HepG2 (cell line): ENCODE results near the gene TOMM22. TPM values are rescaled to one million over a fixed set of nuclear protein-coding genes. Genes with fewer than 3 reads are reported as not detected.

Experiments
- FLYWCH1 ChIP-seq: sonication (generic); formaldehyde crosslinking; IDR thresholded peaks from 2 replicates; pipeline ENCODE4 v1.8.1; 2023; ENCODE audit warnings: mild to moderate bottlenecking, missing genetic modification reagents
- GLI4 ChIP-seq: sonication (generic); formaldehyde crosslinking; IDR thresholded peaks from 2 replicates; pipeline ENCODE4 v1.5.1; 2020; ENCODE audit warnings: missing genetic modification reagents, mild to moderate bottlenecking, moderate library complexity, borderline replicate concordance
- NAIF1 ChIP-seq: sonication (generic); formaldehyde crosslinking; IDR thresholded peaks from 2 replicates; pipeline ENCODE4 v1.5.0; 2020; ENCODE audit warnings: mild to moderate bottlenecking, missing genetic modification reagents, borderline replicate concordance
- ZFP36 ChIP-seq: fragments of 150-350 bp; IDR thresholded peaks from 2 replicates; pipeline ENCODE4 v1.6.1; 2018; ENCODE audit warnings: borderline replicate concordance, low read length, low read depth; ENCODE audit not compliant: partially characterized antibody
- ZFP90 ChIP-seq: sonication (generic); formaldehyde crosslinking; IDR thresholded peaks from 2 replicates; pipeline ENCODE4 v1.8.0; 2022; ENCODE audit warnings: missing genetic modification reagents, mild to moderate bottlenecking, inconsistent platforms, borderline replicate concordance
- polyA plus RNA-seq, 8 experiments: library from polyadenylated mRNA; depleted of rRNA in 3 of 8; stranded (reverse) in 7 of 8; unstranded in 1 of 8; fragments of >200 nt; fragmentation: Illumina TruSeq in 4 of 8; extraction: Trizol in 4 of 8; gene quantifications; 2 replicates each; pipeline versions ENCODE4 v1.2.1 to v1.2.3, GENCODE V29; 2011 to 2016; ENCODE audit warnings: low read depth in 4 of 8, missing spikeins in 1 of 8, mixed read lengths in 1 of 8; ENCODE audit not compliant: insufficient read depth in 1 of 8
- total RNA-seq, 5 experiments: library from RNA; depleted of rRNA; stranded (reverse); fragments of >200 nt; fragmentation: Illumina TruSeq; extraction: Trizol; gene quantifications; 2 replicates each; pipeline ENCODE4 v1.2.3, GENCODE V29; 2016; ENCODE audit warnings: low read depth in 1 of 5
- TF ChIP-seq, protein P1 (sequence below): sonication (generic); formaldehyde crosslinking; IDR thresholded peaks from 2 replicates; pipeline ENCODE4 v1.5.0; 2020; ENCODE audit warnings: mild to moderate bottlenecking, missing genetic modification reagents
- TF ChIP-seq, protein P2 (sequence below): sonication (generic); formaldehyde crosslinking; IDR thresholded peaks from 2 replicates; pipeline ENCODE4 v1.9.0; 2021; ENCODE audit warnings: missing genetic modification reagents, mild to moderate bottlenecking, borderline replicate concordance
- TF ChIP-seq, protein P3 (sequence below): sonication (generic); formaldehyde crosslinking; IDR thresholded peaks from 2 replicates; pipeline ENCODE4 v1.5.0; 2020; ENCODE audit warnings: missing genetic modification reagents, mild to moderate bottlenecking, borderline replicate concordance
- TF ChIP-seq, protein P4 (sequence below): sonication (generic); formaldehyde crosslinking; IDR thresholded peaks from 2 replicates; pipeline ENCODE4 v1.4.0; 2020; ENCODE audit warnings: missing genetic modification reagents, borderline replicate concordance
- TF ChIP-seq, protein P5 (sequence below): sonication (generic); formaldehyde crosslinking; IDR thresholded peaks from 2 replicates; pipeline ENCODE4 v1.5.1; 2020; ENCODE audit warnings: mild to moderate bottlenecking, missing genetic modification reagents, moderate library complexity

TOMM22 gene
- total and polyA plus RNA-seq, 2 of the 13 experiments (the other 11 are each of a cell fraction or from before 2014, with no cell fraction given): 46.9 to 118 TPM

DNA sequence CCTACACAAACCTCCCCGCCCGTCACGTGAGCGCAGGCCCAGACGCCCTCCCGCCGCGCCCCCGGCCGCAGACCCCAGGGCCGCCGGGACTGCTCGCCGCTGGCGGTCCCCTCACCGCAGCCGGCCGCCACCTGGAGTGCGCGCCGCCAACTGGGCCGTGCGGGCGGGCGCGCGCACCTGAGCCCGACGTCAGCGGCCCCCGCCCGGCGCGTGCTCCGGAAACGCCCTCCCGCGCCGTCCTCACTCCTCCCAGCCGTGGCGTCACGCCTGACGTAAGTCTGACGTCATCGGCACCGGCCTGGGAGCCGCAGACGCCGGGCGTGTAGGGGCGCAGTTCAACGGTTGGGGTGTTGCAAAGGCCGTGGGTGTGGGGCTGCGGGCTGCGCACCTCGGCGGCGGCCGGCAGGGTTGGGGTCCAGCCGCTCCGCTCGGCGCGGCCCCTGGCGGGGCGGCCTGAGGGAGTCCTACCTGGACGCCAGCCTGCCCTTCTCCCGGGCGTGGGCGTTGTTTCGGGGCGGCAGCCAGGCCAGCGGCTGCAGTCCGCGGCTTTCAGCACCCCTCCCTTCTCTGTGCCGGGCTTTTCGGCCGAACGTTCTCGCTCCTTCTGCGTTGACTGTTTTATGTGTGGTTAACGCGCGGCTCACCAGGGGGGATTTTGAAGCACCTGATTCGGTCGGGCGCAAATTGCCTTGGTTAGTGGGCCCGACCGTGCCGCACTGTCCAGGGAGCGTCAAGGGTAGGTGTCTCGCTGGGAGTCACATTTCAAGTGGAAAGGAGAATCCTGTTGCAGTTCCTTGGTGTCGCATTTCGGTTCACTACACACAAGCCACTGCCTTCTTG is 19.3 kb downstream of the TOMM22 start, which contains the start of gene JOSD1 (continued):
- TF ChIP-seq FLYWCH1 (CRISPR knock-in tag) (peak; percentile 25; the same call in 1 of the 2 replicates), NAIF1 (CRISPR knock-in tag) (no peak), ZFP36 (no peak), GLI4 (CRISPR knock-in tag) (no peak), ZFP90 (CRISPR knock-in tag) (peak; percentile 4; the same call in 1 of the 2 replicates)
- TF ChIP-seq, protein P1, sequence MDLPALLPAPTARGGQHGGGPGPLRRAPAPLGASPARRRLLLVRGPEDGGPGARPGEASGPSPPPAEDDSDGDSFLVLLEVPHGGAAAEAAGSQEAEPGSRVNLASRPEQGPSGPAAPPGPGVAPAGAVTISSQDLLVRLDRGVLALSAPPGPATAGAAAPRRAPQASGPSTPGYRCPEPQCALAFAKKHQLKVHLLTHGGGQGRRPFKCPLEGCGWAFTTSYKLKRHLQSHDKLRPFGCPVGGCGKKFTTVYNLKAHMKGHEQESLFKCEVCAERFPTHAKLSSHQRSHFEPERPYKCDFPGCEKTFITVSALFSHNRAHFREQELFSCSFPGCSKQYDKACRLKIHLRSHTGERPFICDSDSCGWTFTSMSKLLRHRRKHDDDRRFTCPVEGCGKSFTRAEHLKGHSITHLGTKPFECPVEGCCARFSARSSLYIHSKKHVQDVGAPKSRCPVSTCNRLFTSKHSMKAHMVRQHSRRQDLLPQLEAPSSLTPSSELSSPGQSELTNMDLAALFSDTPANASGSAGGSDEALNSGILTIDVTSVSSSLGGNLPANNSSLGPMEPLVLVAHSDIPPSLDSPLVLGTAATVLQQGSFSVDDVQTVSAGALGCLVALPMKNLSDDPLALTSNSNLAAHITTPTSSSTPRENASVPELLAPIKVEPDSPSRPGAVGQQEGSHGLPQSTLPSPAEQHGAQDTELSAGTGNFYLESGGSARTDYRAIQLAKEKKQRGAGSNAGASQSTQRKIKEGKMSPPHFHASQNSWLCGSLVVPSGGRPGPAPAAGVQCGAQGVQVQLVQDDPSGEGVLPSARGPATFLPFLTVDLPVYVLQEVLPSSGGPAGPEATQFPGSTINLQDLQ (CRISPR knock-in tag): peak; percentile 51
- TF ChIP-seq, protein P2, sequence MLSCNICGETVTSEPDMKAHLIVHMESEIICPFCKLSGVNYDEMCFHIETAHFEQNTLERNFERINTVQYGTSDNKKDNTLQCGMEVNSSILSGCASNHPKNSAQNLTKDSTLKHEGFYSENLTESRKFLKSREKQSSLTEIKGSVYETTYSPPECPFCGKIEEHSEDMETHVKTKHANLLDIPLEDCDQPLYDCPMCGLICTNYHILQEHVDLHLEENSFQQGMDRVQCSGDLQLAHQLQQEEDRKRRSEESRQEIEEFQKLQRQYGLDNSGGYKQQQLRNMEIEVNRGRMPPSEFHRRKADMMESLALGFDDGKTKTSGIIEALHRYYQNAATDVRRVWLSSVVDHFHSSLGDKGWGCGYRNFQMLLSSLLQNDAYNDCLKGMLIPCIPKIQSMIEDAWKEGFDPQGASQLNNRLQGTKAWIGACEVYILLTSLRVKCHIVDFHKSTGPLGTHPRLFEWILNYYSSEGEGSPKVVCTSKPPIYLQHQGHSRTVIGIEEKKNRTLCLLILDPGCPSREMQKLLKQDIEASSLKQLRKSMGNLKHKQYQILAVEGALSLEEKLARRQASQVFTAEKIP (CRISPR knock-in tag): no peak
- TF ChIP-seq, protein P3, sequence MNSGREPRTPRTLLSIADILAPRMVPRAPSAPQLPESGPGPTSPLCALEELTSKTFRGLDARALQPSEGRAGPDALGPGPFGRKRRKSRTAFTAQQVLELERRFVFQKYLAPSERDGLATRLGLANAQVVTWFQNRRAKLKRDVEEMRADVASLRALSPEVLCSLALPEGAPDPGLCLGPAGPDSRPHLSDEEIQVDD (CRISPR knock-in tag): no peak; the same call in 1 of the 2 replicates
- TF ChIP-seq, protein P4, sequence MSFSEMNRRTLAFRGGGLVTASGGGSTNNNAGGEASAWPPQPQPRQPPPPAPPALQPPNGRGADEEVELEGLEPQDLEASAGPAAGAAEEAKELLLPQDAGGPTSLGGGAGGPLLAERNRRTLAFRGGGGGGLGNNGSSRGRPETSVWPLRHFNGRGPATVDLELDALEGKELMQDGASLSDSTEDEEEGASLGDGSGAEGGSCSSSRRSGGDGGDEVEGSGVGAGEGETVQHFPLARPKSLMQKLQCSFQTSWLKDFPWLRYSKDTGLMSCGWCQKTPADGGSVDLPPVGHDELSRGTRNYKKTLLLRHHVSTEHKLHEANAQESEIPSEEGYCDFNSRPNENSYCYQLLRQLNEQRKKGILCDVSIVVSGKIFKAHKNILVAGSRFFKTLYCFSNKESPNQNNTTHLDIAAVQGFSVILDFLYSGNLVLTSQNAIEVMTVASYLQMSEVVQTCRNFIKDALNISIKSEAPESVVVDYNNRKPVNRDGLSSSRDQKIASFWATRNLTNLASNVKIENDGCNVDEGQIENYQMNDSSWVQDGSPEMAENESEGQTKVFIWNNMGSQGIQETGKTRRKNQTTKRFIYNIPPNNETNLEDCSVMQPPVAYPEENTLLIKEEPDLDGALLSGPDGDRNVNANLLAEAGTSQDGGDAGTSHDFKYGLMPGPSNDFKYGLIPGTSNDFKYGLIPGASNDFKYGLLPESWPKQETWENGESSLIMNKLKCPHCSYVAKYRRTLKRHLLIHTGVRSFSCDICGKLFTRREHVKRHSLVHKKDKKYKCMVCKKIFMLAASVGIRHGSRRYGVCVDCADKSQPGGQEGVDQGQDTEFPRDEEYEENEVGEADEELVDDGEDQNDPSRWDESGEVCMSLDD (CRISPR knock-in tag): peak; percentile 93
- TF ChIP-seq, protein P5, sequence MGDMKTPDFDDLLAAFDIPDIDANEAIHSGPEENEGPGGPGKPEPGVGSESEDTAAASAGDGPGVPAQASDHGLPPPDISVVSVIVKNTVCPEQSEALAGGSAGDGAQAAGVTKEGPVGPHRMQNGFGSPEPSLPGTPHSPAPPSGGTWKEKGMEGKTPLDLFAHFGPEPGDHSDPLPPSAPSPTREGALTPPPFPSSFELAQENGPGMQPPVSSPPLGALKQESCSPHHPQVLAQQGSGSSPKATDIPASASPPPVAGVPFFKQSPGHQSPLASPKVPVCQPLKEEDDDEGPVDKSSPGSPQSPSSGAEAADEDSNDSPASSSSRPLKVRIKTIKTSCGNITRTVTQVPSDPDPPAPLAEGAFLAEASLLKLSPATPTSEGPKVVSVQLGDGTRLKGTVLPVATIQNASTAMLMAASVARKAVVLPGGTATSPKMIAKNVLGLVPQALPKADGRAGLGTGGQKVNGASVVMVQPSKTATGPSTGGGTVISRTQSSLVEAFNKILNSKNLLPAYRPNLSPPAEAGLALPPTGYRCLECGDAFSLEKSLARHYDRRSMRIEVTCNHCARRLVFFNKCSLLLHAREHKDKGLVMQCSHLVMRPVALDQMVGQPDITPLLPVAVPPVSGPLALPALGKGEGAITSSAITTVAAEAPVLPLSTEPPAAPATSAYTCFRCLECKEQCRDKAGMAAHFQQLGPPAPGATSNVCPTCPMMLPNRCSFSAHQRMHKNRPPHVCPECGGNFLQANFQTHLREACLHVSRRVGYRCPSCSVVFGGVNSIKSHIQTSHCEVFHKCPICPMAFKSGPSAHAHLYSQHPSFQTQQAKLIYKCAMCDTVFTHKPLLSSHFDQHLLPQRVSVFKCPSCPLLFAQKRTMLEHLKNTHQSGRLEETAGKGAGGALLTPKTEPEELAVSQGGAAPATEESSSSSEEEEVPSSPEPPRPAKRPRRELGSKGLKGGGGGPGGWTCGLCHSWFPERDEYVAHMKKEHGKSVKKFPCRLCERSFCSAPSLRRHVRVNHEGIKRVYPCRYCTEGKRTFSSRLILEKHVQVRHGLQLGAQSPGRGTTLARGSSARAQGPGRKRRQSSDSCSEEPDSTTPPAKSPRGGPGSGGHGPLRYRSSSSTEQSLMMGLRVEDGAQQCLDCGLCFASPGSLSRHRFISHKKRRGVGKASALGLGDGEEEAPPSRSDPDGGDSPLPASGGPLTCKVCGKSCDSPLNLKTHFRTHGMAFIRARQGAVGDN: peak; percentile 91
